GM12878 (cell line): ENCODE results near the gene EDC4. TPM values are rescaled to one million over a fixed set of nuclear protein-coding genes. Genes with fewer than 3 reads are reported as not detected.

Experiments used
- ATAC-seq: fragments of 200-7000 bp; cut with Tn5 transposase; 3 replicates; pipeline ENCODE4 v1.9.1; 2020; ENCODE audit warnings: mild to moderate bottlenecking, moderate library complexity
- BruUV-seq: library from RNA; stranded (reverse); fragments of 400-500 nt; replicated peaks from 2 replicates; lab custom pipeline; 2021; lab: Mats Ljungman, UMichigan
- CTCF ChIA-PET: fragments of 300-600 bp; sonication (Branson Sonifier 250); formaldehyde crosslinking; extraction: SDS; loops from one replicate; lab custom pipeline; 2021; ENCODE audit warnings: inconsistent platforms; lab: Yijun Ruan, JAX
- POLR2A ChIA-PET: fragments of 350-600 bp; formaldehyde crosslinking; extraction: SDS; loops from one replicate; lab custom pipeline; 2021; ENCODE audit warnings: inconsistent platforms; lab: Charles Lee
- RAD21 ChIA-PET: fragments of 300-600 bp; sonication (Branson Sonifier 250); formaldehyde crosslinking; loops from one replicate; lab custom pipeline; 2023; ENCODE audit warnings: antibody characterized with exemption; ENCODE audit not compliant: unreplicated experiment; lab: Charles Lee
- SMC1A ChIA-PET: fragments of 300-600 bp; sonication (Branson Sonifier 250); formaldehyde crosslinking; loops from one replicate; lab custom pipeline; 2023; ENCODE audit not compliant: unreplicated experiment, uncharacterized antibody; lab: Charles Lee
- DNase-seq: peaks from one replicate; pipeline ENCODE4 v3.0.0-alpha.2; 2011; ENCODE audit warnings: low read depth, low spot score
- FAIRE-seq: peaks from 3 replicates; lab custom pipeline; 2011; peaks lifted over from hg19 to GRCh38; lab: Jason Lieb, UNC
- H2AFZ ChIP-seq: 2 replicates; pipeline ENCODE4 v1.6.0; 2011; ENCODE audit warnings: low read depth, low read length, control low read depth; ENCODE audit not compliant: control insufficient read depth
- H3K27ac ChIP-seq: 2 replicates; pipeline ENCODE4 v1.5.1; 2011; ENCODE audit warnings: control low read depth; ENCODE audit not compliant: control insufficient read depth, insufficient read depth
- H3K27me3 ChIP-seq, 2 experiments: replicated peaks in 1 of 2; 2 replicates each; pipeline versions ENCODE4 v1.6.0 to v1.6.1; 2011; ENCODE audit warnings: low read length in 1 of 2; ENCODE audit not compliant: control insufficient read depth in 2 of 2, insufficient read depth in 2 of 2
- H3K36me3 ChIP-seq, 2 experiments: 2 replicates each; pipeline ENCODE4 v1.5.1; 2011; ENCODE audit warnings: low read length in 1 of 2; ENCODE audit not compliant: control insufficient read depth in 2 of 2, insufficient read depth in 2 of 2
- H3K4me1 ChIP-seq: 2 replicates; pipeline ENCODE4 v1.6.1; 2011; ENCODE audit warnings: mild to moderate bottlenecking, low read length, moderate library complexity, mixed read lengths; ENCODE audit not compliant: control insufficient read depth, insufficient read depth
- H3K4me2 ChIP-seq: 2 replicates; pipeline ENCODE4 v1.6.0; 2011; ENCODE audit warnings: control low read depth; ENCODE audit not compliant: control insufficient read depth, insufficient read depth
- H3K4me3 ChIP-seq: fragments of 200-600 bp; sonication (generic); 2 replicates; pipeline ENCODE4 v1.5.1; 2016
- H3K79me2 ChIP-seq: 2 replicates; pipeline ENCODE4 v1.6.0; 2011; ENCODE audit warnings: low read length; ENCODE audit not compliant: control insufficient read depth, insufficient read depth
- H3K9ac ChIP-seq: 2 replicates; pipeline ENCODE4 v1.8.0; 2011; ENCODE audit warnings: low read length, control low read depth, mixed read lengths; ENCODE audit not compliant: control insufficient read depth, insufficient read depth
- H3K9me3 ChIP-seq: replicated peaks from 3 replicates; pipeline ENCODE4 v1.5.1; 2011; ENCODE audit warnings: mild to moderate bottlenecking, low read length; ENCODE audit not compliant: control insufficient read depth, insufficient read depth
- H4K20me1 ChIP-seq: 2 replicates; pipeline ENCODE4 v1.6.0; 2011; ENCODE audit not compliant: control insufficient read depth, insufficient read depth
- ATF2 ChIP-seq: IDR thresholded peaks from 2 replicates; pipeline ENCODE4 v1.6.1; 2012; ENCODE audit warnings: low read length, inconsistent platforms
- ATF3 ChIP-seq: IDR thresholded peaks from 2 replicates; pipeline ENCODE4 v1.6.1; 2011; ENCODE audit warnings: low read depth, mild to moderate bottlenecking, low read length, moderate library complexity, borderline replicate concordance; ENCODE audit errors: extremely low read depth
- CHD1 ChIP-seq: IDR thresholded peaks from 2 replicates; pipeline ENCODE4 v1.6.1; 2012; ENCODE audit warnings: low read depth, low read length, improper control_type of control experiment
- CHD2 ChIP-seq: IDR thresholded peaks from 2 replicates; pipeline ENCODE4 v1.6.1; 2011; ENCODE audit warnings: low read depth, low read length, improper control_type of control experiment, borderline replicate concordance
- HDGF ChIP-seq: fragments of 450-650 bp; IDR thresholded peaks from 2 replicates; pipeline ENCODE4 v1.6.1; 2016; ENCODE audit warnings: antibody characterized with exemption
- MEF2A ChIP-seq: IDR thresholded peaks from 2 replicates; pipeline ENCODE4 v1.6.1; 2011; ENCODE audit warnings: low read depth, mild to moderate bottlenecking, low read length, moderate library complexity; ENCODE audit not compliant: insufficient read depth
- MYC ChIP-seq: IDR thresholded peaks from 2 replicates; pipeline ENCODE4 v1.6.1; 2011; ENCODE audit warnings: mild to moderate bottlenecking, low read length, moderate library complexity, inconsistent platforms; ENCODE audit not compliant: insufficient read depth, insufficient replicate concordance, insufficient read length, severe bottlenecking
- NFYB ChIP-seq: IDR thresholded peaks from 2 replicates; pipeline ENCODE4 v1.6.1; 2011; ENCODE audit warnings: low read depth, mild to moderate bottlenecking, low read length, improper control_type of control experiment, moderate library complexity; ENCODE audit not compliant: insufficient read depth
- NR2C1 ChIP-seq: fragments of 450-650 bp; IDR thresholded peaks from 2 replicates; pipeline ENCODE4 v1.6.1; 2017; ENCODE audit warnings: antibody characterized with exemption, mild to moderate bottlenecking, moderate library complexity
- RB1 ChIP-seq: fragments of 450-650 bp; formaldehyde crosslinking; IDR thresholded peaks from 2 replicates; pipeline ENCODE4 v1.6.1; 2017; ENCODE audit warnings: mild to moderate bottlenecking, borderline replicate concordance
- RCOR1 ChIP-seq: conservative IDR thresholded peaks from 2 replicates; pipeline ENCODE4 v1.6.1; 2012; ENCODE audit warnings: low read depth, low read length, improper control_type of control experiment
- RFX5 ChIP-seq: IDR thresholded peaks from 2 replicates; pipeline ENCODE4 v1.6.1; 2011; ENCODE audit warnings: low read depth, low read length, improper control_type of control experiment
- STAT3 ChIP-seq: IDR thresholded peaks from 2 replicates; pipeline ENCODE4 v1.6.1; 2011; ENCODE audit warnings: low read depth, low read length, improper control_type of control experiment
- TAF1 ChIP-seq: IDR thresholded peaks from 2 replicates; pipeline ENCODE4 v1.6.1; 2011; ENCODE audit warnings: mild to moderate bottlenecking, low read depth, low read length, borderline replicate concordance
- WGBS: methylation state at CpG from one replicate; pipeline ENCODE4 v1.1.6; 2016; ENCODE audit warnings: low lambda C conversion rate; ENCODE audit not compliant: insufficient replicate concordance, insufficient coverage; ENCODE audit errors: missing lambda C conversion rate; 5-methylcytosine and 5-hydroxymethylcytosine counted together
- in situ Hi-C: fragments of 300-500 bp; cut with MboI; formaldehyde crosslinking; loops from 9 replicates; pipeline ENCODE4 v1.14.3; 2018; ENCODE audit warnings: mixed read lengths
- intact Hi-C: fragments of 100-400 bp; cut with micrococcal nuclease; formaldehyde crosslinking; loops from one replicate; pipeline ENCODE4 v1.14.2; 2022; ENCODE audit not compliant: unreplicated experiment
- polyA plus RNA-seq, 11 experiments: library from polyadenylated mRNA; depleted of rRNA in 4 of 11; unstranded in 6 of 11; stranded (reverse) in 5 of 11; fragments of >200 nt; fragmentation: Nextera tagmentation in 4 of 11; fragmentation: Illumina TruSeq in 1 of 11; extraction: Ambion mirVana in 4 of 11; extraction: Trizol in 1 of 11; gene quantifications; 1 replicate in 1 of 11; 2 replicates in 10 of 11; pipeline versions ENCODE4 v1.2.1 to v1.2.3, GENCODE V29; 2011 to 2016; ENCODE audit warnings: inconsistent platforms in 2 of 11, missing spikeins in 2 of 11, low read depth in 1 of 11
- total RNA-seq, 4 experiments: library from RNA; depleted of rRNA in 3 of 4; stranded (reverse); fragments of >200 nt in 3 of 4; fragmentation: Illumina TruSeq in 1 of 4; extraction: Trizol in 1 of 4; gene quantifications; 2 replicates each; pipeline versions ENCODE4 v1.2.1 to v1.2.3, GENCODE V29; 2013 to 2021

Gene EDC4
- total and polyA plus RNA-seq, 10 of the 15 experiments (the other 5 are each of a cell fraction or from before 2014, with no cell fraction given): 1.2 to 86.0 (median 53.4) TPM

GRCh38 chr16:67881621-67882161 is 8.8 kb downstream of the EDC4 start:
- WGBS: 90% methylated on average over 21 of the region's 21 CpGs
- no peak overlapping the region for H3K9ac ChIP-seq
- SMC1A ChIA-PET: interaction anchor here (0.5 kb wide), 1 partner anchor 189 kb away, joined by 3 read pairs; no protein-coding TSS in a partner anchor
- BruUV-seq: TSS peak; percentile 24
- RAD21 ChIA-PET: no interaction called here
- intact Hi-C loops (loop anchor here (2.0 to 5.0 kb wide), 2 partner anchors 159 to 346 kb away; no protein-coding TSS in a partner anchor), in situ Hi-C loops (no loop called here)
- no peak overlapping the region for H3K4me3 ChIP-seq
- no peak for TF ChIP-seq STAT3
- no peak for TF ChIP-seq RCOR1
- no peak for TF ChIP-seq NFYB
- TF ChIP-seq RFX5: no peak
- no peak for TF ChIP-seq TAF1
- TF ChIP-seq ATF2: no peak
- TF ChIP-seq HDGF: no peak
- no peak for TF ChIP-seq MEF2A
- no peak for TF ChIP-seq CHD2
- no peak for TF ChIP-seq ATF3
- no peak for TF ChIP-seq CHD1
- no peak for TF ChIP-seq RB1
- no peak for TF ChIP-seq MYC
- no peak for TF ChIP-seq NR2C1
- no peak overlapping the region for H3K4me2 ChIP-seq
- H3K9me3 ChIP-seq: no peaks in the 10 kb centered on the region
- H3K27ac ChIP-seq: no peak overlapping the region
- H2AFZ ChIP-seq: no peak overlapping the region
- DNase-seq (no peak), ATAC-seq (no peak), FAIRE-seq (no peak)
- no peaks in the 10 kb centered on the region for H4K20me1 ChIP-seq
- CTCF ChIA-PET: interaction anchor here (0.9 to 3.2 kb wide), 5 partner anchors 33 to 159 kb away, joined by 3 to 24 read pairs (median 4); no protein-coding TSS in a partner anchor
- H3K27me3 ChIP-seq: no peaks in the 10 kb centered on the region
- H3K79me2 ChIP-seq: no peaks in the 10 kb centered on the region
- no peaks in the 10 kb centered on the region for H3K4me1 ChIP-seq
- POLR2A ChIA-PET: no interaction called here
- H3K36me3 ChIP-seq: peaks cover 17 to 65% of the 10 kb centered on the region in 2 experiments; a peak in 3 of 4 replicates
